Osteoblast (primary cell): Measurements from ENCODE around the gene TAS2R8. TPM values are rescaled to one million over a fixed set of nuclear protein-coding genes. Genes with fewer than 3 reads are reported as not detected.

Experiments used
- DNase-seq: peaks from one replicate; pipeline ENCODE4 v3.0.0; 2011; ENCODE audit warnings: low spot score, mixed read lengths; ENCODE audit not compliant: insufficient read length; ENCODE audit errors: missing footprints
- H2AFZ ChIP-seq: 2 replicates; pipeline ENCODE4 v1.6.0; 2011; ENCODE audit warnings: mild to moderate bottlenecking, low read length
- H3K27ac ChIP-seq: 2 replicates; pipeline ENCODE4 v1.5.1; 2011; ENCODE audit warnings: mild to moderate bottlenecking, low read depth, low read length, moderate library complexity
- H3K27me3 ChIP-seq: 2 replicates; pipeline ENCODE4 v1.6.0; 2012; ENCODE audit warnings: mild to moderate bottlenecking, control low read depth, inconsistent platforms, low read length, moderate library complexity; ENCODE audit not compliant: insufficient read depth
- H3K36me3 ChIP-seq: 2 replicates; pipeline ENCODE4 v1.5.1; 2011; ENCODE audit warnings: mild to moderate bottlenecking, low read length, control low read depth, moderate library complexity; ENCODE audit not compliant: insufficient read depth
- H3K4me1 ChIP-seq: 2 replicates; pipeline ENCODE4 v1.5.1; 2011; ENCODE audit warnings: mild to moderate bottlenecking, low read length, control low read depth, moderate library complexity; ENCODE audit not compliant: insufficient read depth
- H3K4me2 ChIP-seq: 2 replicates; pipeline ENCODE4 v1.6.0; 2011; ENCODE audit warnings: mild to moderate bottlenecking, low read length; ENCODE audit not compliant: insufficient read depth
- H3K4me3 ChIP-seq: fragments of 200-600 bp; sonication (generic); 3 replicates; pipeline ENCODE4 v1.5.1; 2012; ENCODE audit warnings: mild to moderate bottlenecking, low read length, inconsistent platforms; ENCODE audit not compliant: insufficient read depth
- H3K79me2 ChIP-seq: 2 replicates; pipeline ENCODE4 v1.6.0; 2012; ENCODE audit warnings: mild to moderate bottlenecking, low read length, control low read depth, inconsistent platforms; ENCODE audit not compliant: insufficient read depth
- H3K9me3 ChIP-seq: 2 replicates; pipeline ENCODE4 v1.5.1; 2011; ENCODE audit warnings: low read depth, low read length, control low read depth
- H4K20me1 ChIP-seq: 2 replicates; pipeline ENCODE4 v1.6.0; 2012; ENCODE audit warnings: mild to moderate bottlenecking, low read length, control low read depth; ENCODE audit not compliant: insufficient read depth
- CTCF ChIP-seq: IDR thresholded peaks from 2 replicates; pipeline ENCODE4 v1.5.1; 2011; ENCODE audit warnings: mild to moderate bottlenecking, low read depth, low read length, moderate library complexity; ENCODE audit errors: extremely low read depth
- total RNA-seq: library from RNA; depleted of rRNA; stranded (reverse); fragments of >200 nt; gene quantifications from 2 replicates; pipeline ENCODE4 v1.2.3, GENCODE V29; 2012

Gene TAS2R8
- total RNA-seq, 1 donor, result 0.36 TPM

GRCh38 chr12:10849425-10849878 lies 42.4 kb upstream of the TAS2R8 start, which contains the start of gene PRR4:
TSS of gene PRR4 (minus strand) at chr12:10849475. CDS start at chr12:10849437, 38 bp downstream.
- TF ChIP-seq CTCF, result no peak
- no peak within 1 kb of the TSS for H3K4me2 ChIP-seq
- no peaks in the 10 kb centered on the region for H3K79me2 ChIP-seq
- no peak within 1 kb of the TSS for H3K27ac ChIP-seq
- peaks cover 3% of the 10 kb centered on the region for H3K4me1 ChIP-seq
- no peak for DNase-seq
- H3K4me3 ChIP-seq, result no peak within 1 kb of the TSS
- peaks cover 8% of the 10 kb centered on the region for H4K20me1 ChIP-seq
- H3K27me3 ChIP-seq, result no peaks in the 10 kb centered on the region
- H2AFZ ChIP-seq, result no peak within 1 kb of the TSS
- no peaks in the 10 kb centered on the region for H3K9me3 ChIP-seq
- no peaks in the 10 kb centered on the region for H3K36me3 ChIP-seq

GRCh38 chr12:10847744-10848143 lies 40.7 kb upstream of the TAS2R8 start:
- H3K4me3 ChIP-seq, result no peak overlapping the region
- H3K4me2 ChIP-seq, result no peak overlapping the region
- TF ChIP-seq CTCF, result no peak
- H3K36me3 ChIP-seq, result no peaks in the 10 kb centered on the region
- H3K9me3 ChIP-seq, result no peaks in the 10 kb centered on the region
- H3K27me3 ChIP-seq, result no peaks in the 10 kb centered on the region
- H3K27ac ChIP-seq, result no peak overlapping the region
- H3K79me2 ChIP-seq, result no peaks in the 10 kb centered on the region
- H3K4me1 ChIP-seq, result peaks cover 3% of the 10 kb centered on the region
- H2AFZ ChIP-seq, result no peak overlapping the region
- no peaks in the 10 kb centered on the region for H4K20me1 ChIP-seq
- DNase-seq, result no peak

DNA sequence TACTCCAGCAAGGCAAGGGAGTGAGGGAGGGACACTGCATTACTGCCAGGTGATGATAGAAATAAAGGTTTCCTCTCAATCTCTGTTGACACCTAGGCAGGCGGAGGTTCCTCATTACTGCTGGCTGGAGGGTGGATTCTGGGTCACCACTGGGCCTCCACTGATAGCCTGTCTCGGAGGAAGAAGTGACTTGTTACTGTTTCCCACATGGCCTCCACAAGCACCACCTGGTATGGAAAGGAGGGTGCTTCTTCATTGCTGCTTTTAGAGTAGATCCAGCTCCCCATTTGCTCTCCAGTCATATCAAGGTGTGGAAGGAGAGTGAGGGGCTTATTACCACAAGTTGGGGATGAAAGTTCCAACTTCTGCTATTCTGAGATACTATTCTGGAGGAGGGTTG lies 35.8 kb upstream of the TAS2R8 start:
- Histone ChIP-seq H3K4me2 (no peak overlapping the region), H3K4me1 (no peaks in the 10 kb centered on the region), H3K79me2 (no peaks in the 10 kb centered on the region), H3K9me3 (no peaks in the 10 kb centered on the region), H3K4me3 (no peak overlapping the region), H2AFZ (no peak overlapping the region), H3K36me3 (no peaks in the 10 kb centered on the region), H4K20me1 (no peaks in the 10 kb centered on the region), H3K27ac (no peak overlapping the region), H3K27me3 (no peaks in the 10 kb centered on the region)
- no peak for DNase-seq
- no peak for TF ChIP-seq CTCF

DNA sequence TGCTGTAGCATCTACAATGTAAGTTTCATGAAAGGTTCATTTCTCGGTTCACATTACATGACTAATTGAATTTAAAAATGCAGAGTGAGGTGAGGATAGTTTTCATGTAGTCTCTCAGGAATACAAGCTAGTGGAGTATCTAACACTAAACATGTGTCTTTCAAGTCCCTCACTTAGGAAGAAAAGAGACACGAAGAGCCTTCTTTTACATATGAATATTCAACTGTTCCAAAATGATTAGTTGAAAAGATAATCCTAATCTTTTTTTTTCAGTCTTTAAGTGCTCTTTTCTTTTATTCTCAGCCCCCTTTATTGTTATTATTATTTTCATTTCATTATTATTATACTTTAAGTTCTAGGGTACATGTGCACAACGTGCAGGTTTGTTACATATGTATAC lies 31.4 kb upstream of the TAS2R8 start:
- TF ChIP-seq CTCF, result no peak
- H3K36me3 ChIP-seq, result no peaks in the 10 kb centered on the region
- H3K4me3 ChIP-seq, result no peak overlapping the region
- DNase-seq, result no peak
- no peaks in the 10 kb centered on the region for H3K4me1 ChIP-seq
- no peaks in the 10 kb centered on the region for H3K27me3 ChIP-seq
- no peak overlapping the region for H3K4me2 ChIP-seq
- H3K9me3 ChIP-seq, result no peaks in the 10 kb centered on the region
- no peaks in the 10 kb centered on the region for H3K79me2 ChIP-seq
- no peaks in the 10 kb centered on the region for H4K20me1 ChIP-seq
- H3K27ac ChIP-seq, result no peak overlapping the region
- H2AFZ ChIP-seq, result no peak overlapping the region
